Kidney (tissue), 14 donors: ENCODE data around the gene TRIM39. TPM values are rescaled to one million over a fixed set of nuclear protein-coding genes. Genes with fewer than 3 reads are reported as not detected.

Experiments used
- DNase-seq, 5 donors: peaks; one replicate each; pipeline ENCODE4 v3.0.0-alpha.2; 2013 to 2020
- FAIRE-seq: peaks from 2 replicates; lab custom pipeline; 2012; peaks lifted over from hg19 to GRCh38; lab: Jason Lieb, UNC
- H3K27ac ChIP-seq, 2 donors: one replicate each; pipeline ENCODE4 v1.7.0; 2013; ENCODE audit warnings: low read depth in 2 of 2, low read length in 2 of 2, inconsistent platforms in 1 of 2
- H3K27me3 ChIP-seq: one replicate; pipeline ENCODE4 v1.7.1; 2013; ENCODE audit warnings: low read length, inconsistent platforms; ENCODE audit not compliant: control insufficient read depth, insufficient read depth
- H3K36me3 ChIP-seq, 3 donors: one replicate each; pipeline versions ENCODE4 v1.7.0 to v1.7.1; 2013; ENCODE audit warnings: low read length in 3 of 3, control low read depth in 1 of 3, inconsistent platforms in 1 of 3; ENCODE audit not compliant: insufficient read depth in 3 of 3, control insufficient read depth in 2 of 3
- H3K4me1 ChIP-seq, 3 donors: one replicate each; pipeline versions ENCODE4 v1.7.0 to v1.7.1; 2013; ENCODE audit warnings: low read length in 3 of 3, inconsistent platforms in 1 of 3, low read depth in 1 of 3; ENCODE audit not compliant: control insufficient read depth in 2 of 3, insufficient read depth in 2 of 3
- H3K4me3 ChIP-seq, 3 donors: one replicate each; pipeline versions ENCODE4 v1.7.0 to v1.8.1; 2013; ENCODE audit warnings: low read length in 3 of 3, control low read depth in 1 of 3, inconsistent platforms in 1 of 3
- H3K9ac ChIP-seq, 3 donors: one replicate each; pipeline versions ENCODE4 v1.7.0 to v1.7.1; 2013; ENCODE audit warnings: low read length in 3 of 3, control low read depth in 1 of 3, inconsistent platforms in 1 of 3
- H3K9me3 ChIP-seq, 3 donors: one replicate each; pipeline versions ENCODE4 v1.7.0 to v1.7.1; 2013; ENCODE audit warnings: low read length in 3 of 3, control low read depth in 1 of 3, inconsistent platforms in 1 of 3; ENCODE audit not compliant: control insufficient read depth in 2 of 3, insufficient read depth in 1 of 3
- intact Hi-C: fragments of 100-400 bp; cut with DNase I; formaldehyde crosslinking; loops from one replicate; pipeline ENCODE4 v1.11.1; 2022
- polyA plus RNA-seq: library from polyadenylated mRNA; stranded (reverse); fragments of 350-450 nt; fragmentation: Illumina TruSeq; extraction: RNeasy Lipid Tissue Mini Kit (QIAGEN cat#74804); gene quantifications from one replicate; pipeline ENCODE4 v1.2.3, GENCODE V29; 2014; ENCODE audit warnings: low read depth, low replicate concordance; ENCODE audit not compliant: insufficient read depth
- total RNA-seq: library from RNA; stranded (reverse); fragmentation: NEBNext Ultra II Directional; extraction: Animal tissue kit (Norgen Biotek cat#: 25700); gene quantifications from one replicate; pipeline ENCODE4 v1.2.1, GENCODE V29; 2021
- TF ChIP-seq, protein P1 (sequence below): IDR thresholded peaks from 3 replicates; pipeline ENCODE4 v1.5.1; 2012; ENCODE audit warnings: mild to moderate bottlenecking, moderate library complexity, borderline replicate concordance; ENCODE audit not compliant: insufficient read depth; ENCODE audit errors: extremely low read depth
- donor health status: control.
- donor health status: control.
- donor health status: control.
- donor health status: control.
- donor health status: control.
- donor health status: DM: yes; HTN: yes; CAD: no.
- donor health status: Normal renal cell carcinoma (clear cell type).

TRIM39 gene
- total and polyA plus RNA-seq, 2 donors from 2014 or later = 8.6 to 17.7 TPM

DNA sequence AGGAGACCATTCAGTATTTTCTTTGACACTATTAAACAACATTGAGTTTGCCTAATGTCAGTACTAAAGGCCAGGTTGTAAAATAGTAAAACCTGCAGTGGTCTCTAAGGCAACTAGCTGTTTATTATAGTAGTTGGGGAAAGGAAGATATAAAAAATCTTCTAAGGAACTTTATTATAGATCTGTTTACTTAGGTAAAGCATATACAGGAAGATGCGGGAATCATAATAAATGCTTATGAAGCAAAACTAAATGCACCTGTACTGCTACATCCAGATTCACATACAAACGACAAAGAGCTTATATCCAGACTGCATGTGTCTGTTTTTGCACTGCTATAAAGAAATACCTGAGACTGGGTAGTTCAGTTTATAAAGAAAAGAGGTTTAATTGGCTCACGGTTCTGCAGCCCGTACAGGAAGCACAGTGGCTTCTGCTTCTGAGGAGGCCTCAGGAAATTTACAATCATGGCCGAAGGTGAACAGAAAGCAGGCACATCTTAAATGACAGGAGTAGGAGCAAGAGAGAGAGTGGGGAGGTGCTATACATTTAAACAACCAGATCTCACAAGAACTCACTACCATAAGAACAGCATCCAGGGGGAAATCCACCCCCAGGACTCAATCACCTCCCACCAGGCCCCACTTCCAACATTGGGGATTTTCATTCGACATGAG lies 8.7 kb upstream of the TRIM39 start:
- Histone ChIP-seq H3K9me3 (no peaks in the 10 kb centered on the region), H3K27me3 (no peaks in the 10 kb centered on the region), H3K4me1 (peaks cover 0 to 2% (median 0%) of the 10 kb centered on the region in 3 donors), H3K36me3 (peaks cover 0 to 15% (median under 1%) of the 10 kb centered on the region in 3 donors), H3K27ac (no peak overlapping the region), H3K9ac (no peak overlapping the region), H3K4me3 (no peak overlapping the region)
- intact Hi-C loops = no loop called here
- TF ChIP-seq, protein P1, sequence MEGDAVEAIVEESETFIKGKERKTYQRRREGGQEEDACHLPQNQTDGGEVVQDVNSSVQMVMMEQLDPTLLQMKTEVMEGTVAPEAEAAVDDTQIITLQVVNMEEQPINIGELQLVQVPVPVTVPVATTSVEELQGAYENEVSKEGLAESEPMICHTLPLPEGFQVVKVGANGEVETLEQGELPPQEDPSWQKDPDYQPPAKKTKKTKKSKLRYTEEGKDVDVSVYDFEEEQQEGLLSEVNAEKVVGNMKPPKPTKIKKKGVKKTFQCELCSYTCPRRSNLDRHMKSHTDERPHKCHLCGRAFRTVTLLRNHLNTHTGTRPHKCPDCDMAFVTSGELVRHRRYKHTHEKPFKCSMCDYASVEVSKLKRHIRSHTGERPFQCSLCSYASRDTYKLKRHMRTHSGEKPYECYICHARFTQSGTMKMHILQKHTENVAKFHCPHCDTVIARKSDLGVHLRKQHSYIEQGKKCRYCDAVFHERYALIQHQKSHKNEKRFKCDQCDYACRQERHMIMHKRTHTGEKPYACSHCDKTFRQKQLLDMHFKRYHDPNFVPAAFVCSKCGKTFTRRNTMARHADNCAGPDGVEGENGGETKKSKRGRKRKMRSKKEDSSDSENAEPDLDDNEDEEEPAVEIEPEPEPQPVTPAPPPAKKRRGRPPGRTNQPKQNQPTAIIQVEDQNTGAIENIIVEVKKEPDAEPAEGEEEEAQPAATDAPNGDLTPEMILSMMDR = no peak
- FAIRE-seq (no peak), DNase-seq (no peak)

- TF ChIP-seq, protein P1 = no peak
- DNase-seq = no peak
- Histone ChIP-seq H3K27me3 (no peaks in the 10 kb centered on the region), H3K27ac (no peak overlapping the region), H3K4me3 (no peak overlapping the region), H3K36me3 (peaks cover 0 to 10% (median 0%) of the 10 kb centered on the region in 3 donors), H3K9me3 (no peaks in the 10 kb centered on the region), H3K9ac (no peak overlapping the region), H3K4me1 (peaks cover 0 to 2% (median 0%) of the 10 kb centered on the region in 3 donors)
- intact Hi-C loops = no loop called here
- no peak for FAIRE-seq
Observed at GRCh38 chr6:30319146-30319835, 7.4 kb upstream of the TRIM39 start.

- DNase-seq = no peak
- H3K27me3 ChIP-seq = no peaks in the 10 kb centered on the region
- no peak overlapping the region for H3K9ac ChIP-seq
- intact Hi-C loops = no loop called here
- H3K9me3 ChIP-seq = no peaks in the 10 kb centered on the region
- H3K4me1 ChIP-seq = peaks cover 0 to 13% (median 0%) of the 10 kb centered on the region in 3 donors
- no peak for FAIRE-seq
- H3K36me3 ChIP-seq = peaks cover 0 to 2% (median 0%) of the 10 kb centered on the region in 3 donors
- H3K4me3 ChIP-seq = no peak overlapping the region
- no peak overlapping the region for H3K27ac ChIP-seq
- TF ChIP-seq, protein P1 = no peak
Observed at GRCh38 chr6:30321692-30322388, 4.9 kb upstream of the TRIM39 start.
